GM19239 (cell line): ENCODE data around the gene SLC11A1.

Experiments
- DNase-seq: peaks from one replicate; pipeline ENCODE4 v3.0.0; 2011; ENCODE audit warnings: low spot score; ENCODE audit not compliant: insufficient read length
- FAIRE-seq: peaks from 2 replicates; lab custom pipeline; 2011; peaks lifted over from hg19 to GRCh38; lab: Jason Lieb, UNC

Gene SLC11A1

DNA sequence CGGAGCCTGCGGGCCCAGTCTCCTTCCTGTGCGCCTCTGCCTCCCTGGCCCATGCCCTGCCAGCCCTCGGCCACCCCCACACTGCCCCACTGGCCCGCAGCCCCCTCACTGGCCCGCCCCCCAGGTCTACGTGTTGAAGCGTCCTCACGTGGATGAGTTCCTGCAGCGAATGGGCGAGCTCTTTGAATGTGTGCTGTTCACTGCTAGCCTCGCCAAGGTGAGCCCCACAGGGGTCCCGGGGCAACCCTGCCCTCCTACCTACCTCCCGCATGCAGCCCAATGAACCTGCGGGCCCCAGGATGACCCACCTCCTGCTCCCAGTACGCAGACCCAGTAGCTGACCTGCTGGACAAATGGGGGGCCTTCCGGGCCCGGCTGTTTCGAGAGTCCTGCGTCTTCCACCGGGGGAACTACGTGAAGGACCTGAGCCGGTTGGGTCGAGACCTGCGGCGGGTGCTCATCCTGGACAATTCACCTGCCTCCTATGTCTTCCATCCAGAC is 20.9 kb downstream of the SLC11A1 start:
- FAIRE-seq (no peak), DNase-seq (no peak)

DNA sequence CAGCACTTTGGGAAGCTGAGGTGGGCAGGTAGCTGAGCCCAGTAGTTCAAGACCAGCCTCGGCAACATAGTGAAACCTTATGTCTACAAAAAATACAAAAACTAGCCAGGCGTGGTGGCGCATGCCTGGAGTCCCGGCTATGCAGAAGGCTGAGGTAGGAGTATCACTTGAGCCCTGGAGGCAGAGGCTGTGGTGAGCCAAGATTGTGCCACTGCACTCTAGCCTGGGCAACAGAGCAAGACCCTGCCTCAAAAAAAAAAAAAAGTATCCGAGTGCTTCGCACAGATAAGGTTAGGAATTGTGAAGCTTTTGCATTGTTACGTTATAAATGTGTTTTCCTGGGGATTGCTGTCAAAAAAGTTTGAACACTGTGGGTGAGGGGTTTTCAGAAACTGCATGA is 21.7 kb downstream of the SLC11A1 start:
- no peak for DNase-seq
- no peak for FAIRE-seq

DNA sequence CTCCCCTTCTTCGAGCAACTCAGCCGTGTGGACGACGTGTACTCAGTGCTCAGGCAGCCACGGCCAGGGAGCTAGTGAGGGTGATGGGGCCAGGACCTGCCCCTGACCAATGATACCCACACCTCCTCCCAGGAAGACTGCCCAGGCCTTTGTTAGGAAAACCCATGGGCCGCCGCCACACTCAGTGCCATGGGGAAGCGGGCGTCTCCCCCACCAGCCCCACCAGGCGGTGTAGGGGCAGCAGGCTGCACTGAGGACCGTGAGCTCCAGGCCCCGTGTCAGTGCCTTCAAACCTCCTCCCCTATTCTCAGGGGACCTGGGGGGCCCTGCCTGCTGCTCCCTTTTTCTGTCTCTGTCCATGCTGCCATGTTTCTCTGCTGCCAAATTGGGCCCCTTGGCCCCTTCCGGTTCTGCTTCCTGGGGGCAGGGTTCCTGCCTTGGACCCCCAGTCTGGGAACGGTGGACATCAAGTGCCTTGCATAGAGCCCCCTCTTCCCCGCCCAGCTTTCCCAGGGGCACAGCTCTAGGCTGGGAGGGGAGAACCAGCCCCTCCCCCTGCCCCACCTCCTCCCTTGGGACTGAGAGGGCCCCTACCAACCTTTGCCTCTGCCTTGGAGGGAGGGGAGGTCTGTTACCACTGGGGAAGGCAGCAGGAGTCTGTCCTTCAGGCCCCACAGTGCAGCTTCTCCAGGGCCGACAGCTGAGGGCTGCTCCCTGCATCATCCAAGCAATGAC is 22.4 kb downstream of the SLC11A1 start:
- no peak for DNase-seq
- no peak for FAIRE-seq

DNA sequence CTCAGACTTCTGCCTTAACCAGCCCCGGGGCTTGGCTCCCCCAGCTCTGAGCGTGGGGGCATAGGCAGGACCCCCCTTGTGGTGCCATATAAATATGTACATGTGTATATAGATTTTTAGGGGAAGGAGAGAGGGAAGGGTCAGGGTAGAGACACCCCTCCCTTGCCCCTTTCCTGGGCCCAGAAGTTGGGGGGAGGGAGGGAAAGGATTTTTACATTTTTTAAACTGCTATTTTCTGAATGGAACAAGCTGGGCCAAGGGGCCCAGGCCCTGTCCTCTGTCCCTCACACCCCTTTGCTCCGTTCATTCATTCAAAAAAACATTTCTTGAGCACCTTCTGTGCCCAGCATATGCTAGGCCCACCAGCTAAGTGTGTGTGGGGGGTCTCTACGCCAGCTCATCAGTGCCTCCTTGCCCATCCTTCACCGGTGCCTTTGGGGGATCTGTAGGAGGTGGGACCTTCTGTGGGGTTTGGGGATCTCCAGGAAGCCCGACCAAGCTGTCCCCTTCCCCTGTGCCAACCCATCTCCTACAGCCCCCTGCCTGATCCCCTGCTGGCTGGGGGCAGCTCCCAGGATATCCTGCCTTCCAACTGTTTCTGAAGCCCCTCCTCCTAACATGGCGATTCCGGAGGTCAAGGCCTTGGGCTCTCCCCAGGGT is 23.1 kb downstream of the SLC11A1 start:
- FAIRE-seq (peak; percentile 63), DNase-seq (no peak)

DNA sequence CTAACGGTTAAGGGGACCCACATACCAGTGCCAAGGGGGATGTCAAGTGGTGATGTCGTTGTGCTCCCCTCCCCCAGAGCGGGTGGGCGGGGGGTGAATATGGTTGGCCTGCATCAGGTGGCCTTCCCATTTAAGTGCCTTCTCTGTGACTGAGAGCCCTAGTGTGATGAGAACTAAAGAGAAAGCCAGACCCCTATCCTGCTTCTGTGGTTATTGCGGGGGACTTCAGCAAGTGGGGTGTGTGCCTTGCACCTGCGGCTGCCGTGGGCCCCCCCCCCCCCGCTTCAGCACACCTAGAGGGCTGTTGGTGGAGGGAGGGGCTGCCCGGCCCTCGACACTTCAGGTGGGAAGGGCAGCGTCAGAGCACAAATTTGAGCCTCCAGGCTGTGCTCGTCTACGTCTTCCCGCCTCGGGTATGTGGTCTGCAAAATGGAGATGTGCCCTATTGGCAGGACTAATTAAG is 23.7 kb downstream of the SLC11A1 start:
- no peak for FAIRE-seq
- no peak for DNase-seq

DNA sequence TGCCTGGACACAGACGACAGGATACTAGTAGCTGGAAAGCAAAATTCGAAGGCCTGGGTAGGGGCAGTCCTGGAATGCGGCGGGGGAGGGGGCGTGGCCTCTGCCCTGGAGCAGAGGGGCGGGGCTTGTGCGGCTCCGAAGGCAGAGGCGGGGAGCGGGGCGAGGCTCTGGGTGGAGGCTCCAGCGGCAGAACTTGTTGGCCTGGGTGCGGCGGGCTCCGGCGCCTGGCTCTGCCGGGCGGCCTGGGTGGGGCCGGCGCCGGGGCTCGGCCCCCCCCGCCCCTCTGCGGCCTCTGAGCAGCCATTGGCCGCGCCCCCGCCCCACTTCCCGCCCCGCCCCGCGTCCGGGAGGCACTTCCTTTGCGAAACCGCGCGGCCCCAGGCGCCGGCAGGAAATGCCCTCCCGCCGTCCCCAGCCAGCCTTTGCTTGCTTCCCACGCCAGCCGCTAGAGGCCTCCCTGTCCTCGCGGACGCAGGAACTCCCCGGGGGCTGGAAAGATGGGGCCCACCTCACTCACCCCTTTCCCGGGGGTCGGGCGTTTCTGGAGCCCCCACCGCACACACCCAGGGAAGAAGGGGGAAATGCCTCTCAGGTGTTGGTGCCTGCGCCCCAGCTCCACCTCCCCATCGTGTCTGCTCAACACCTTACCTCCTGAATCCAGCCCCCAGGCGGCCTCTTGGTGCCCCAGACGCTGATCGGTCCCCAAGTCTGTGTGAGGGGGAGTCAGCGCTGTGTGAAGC is 24.3 kb downstream of the SLC11A1 start:
- peak; percentile 92 for FAIRE-seq

DNA sequence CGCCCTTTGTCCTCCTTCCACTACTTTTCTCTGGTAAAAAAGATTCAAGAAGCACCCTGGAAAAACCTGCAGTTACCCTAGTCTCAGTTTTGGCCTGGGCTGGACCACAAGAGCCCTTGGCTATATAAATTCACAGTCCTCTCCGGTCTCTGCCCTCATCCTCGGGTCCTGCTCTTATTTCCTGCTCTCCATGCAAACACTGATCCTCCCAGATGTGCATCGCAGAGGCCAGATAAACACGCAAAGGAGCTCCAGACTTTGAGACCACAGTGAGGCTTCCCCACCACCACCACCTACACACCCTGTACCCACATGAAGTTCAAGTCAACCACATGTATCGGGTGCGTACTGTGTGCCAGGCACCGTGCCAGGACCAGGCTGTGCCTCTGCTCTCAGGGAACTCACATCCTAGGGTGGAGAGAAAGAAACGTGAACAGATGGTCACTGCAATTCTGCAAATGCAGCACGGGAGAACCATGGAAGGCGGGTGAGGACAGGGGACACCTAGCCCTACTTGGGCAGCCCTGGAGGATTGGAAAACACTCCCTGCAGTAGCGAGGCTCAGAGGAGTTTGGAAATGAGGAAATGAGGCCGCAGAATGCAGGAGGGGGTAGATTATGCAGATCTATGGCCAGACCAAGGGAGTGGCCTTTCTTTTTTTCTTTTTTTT is 25.0 kb downstream of the SLC11A1 start:
- FAIRE-seq: peak; percentile 70
- no peak for DNase-seq

More for the DNA sequence above, 24.3 kb downstream of the SLC11A1 start:
- peak; percentile 85 for DNase-seq

DNA sequence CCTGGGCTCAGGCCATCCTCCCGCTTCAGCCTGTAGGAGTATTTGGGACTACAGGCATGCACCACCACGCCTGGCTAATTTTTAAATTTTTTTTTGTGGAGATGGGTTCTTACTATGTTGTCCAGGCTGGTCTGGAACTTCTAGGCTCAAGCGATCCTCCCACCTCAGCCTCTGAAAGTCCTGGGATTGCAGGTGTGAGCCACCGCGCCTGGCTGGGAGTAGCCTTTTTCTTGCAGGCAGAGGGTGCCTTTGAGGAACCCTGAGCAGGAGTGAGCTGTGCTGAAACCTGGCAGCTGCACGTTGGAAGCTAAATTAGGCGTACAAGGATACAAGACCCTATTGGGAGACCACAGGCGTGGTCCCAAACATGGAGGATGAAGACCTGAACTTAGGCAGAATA is 25.6 kb downstream of the SLC11A1 start:
- DNase-seq: no peak
- FAIRE-seq: no peak

DNA sequence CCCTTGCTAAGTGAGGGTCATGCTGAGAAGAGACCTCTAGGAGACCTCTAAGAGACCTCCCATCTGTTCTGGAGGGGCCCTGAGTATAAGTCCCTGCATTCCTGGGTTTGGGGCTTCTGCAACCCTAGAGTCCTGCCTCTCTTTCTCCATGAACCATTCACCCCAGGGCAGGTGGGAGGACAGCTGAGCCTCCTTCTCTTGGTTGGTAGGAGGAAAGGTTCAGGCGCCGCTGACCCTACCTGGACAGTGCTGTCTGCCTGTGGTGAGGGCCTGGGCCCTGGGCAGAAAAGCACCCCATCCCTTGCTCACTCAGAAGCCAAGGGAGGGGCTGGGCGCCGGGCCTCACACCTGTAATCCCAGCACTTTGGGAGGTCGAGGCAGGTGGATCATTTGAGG is 36.2 kb downstream of the SLC11A1 start:
- FAIRE-seq: no peak

DNA sequence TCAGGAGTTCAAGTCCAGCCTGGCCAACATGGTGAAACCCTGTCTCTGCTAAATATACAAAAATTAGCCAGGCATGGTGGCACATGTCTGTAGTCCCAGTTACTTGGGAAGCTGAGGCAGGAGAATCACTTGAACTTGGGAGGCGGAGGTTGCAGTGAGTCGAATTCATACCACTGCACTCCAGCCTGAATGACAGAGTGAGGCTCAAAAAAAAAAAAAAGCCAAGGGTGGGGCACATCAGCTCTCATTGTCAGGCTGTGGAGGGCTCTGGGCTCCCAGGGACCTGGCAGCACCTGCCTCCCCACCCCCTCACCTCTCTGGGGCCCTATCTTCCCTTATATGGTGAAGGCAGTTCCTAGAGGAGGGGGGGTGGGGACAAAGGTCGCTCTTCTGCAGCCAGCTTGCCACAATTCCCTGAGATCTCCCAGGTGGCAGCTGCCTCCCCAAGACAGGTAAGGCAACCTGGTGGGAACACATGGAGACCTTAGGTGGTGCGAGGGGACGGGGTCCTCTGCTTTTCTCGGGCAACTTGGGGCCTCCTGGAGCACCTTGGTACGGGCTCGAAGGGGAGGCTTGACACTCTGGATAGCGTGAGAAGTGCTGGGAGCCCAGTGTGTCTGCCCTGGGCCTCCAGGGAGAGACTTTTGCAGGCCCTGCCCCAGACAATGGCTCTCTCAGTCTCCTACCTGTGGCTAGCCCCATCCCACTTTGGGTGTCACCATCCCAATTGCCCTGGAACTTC is 36.8 kb downstream of the SLC11A1 start, which contains the start of gene VIL1:
Gene VIL1, plus strand, starts transcription at position 407 of the 742 bp plus-strand sequence. CDS start 4,656 bp downstream, outside the sequence.
- no peak for DNase-seq
- FAIRE-seq: no peak

More for the DNA sequence above, 36.2 kb downstream of the SLC11A1 start:
- DNase-seq: no peak

DNA sequence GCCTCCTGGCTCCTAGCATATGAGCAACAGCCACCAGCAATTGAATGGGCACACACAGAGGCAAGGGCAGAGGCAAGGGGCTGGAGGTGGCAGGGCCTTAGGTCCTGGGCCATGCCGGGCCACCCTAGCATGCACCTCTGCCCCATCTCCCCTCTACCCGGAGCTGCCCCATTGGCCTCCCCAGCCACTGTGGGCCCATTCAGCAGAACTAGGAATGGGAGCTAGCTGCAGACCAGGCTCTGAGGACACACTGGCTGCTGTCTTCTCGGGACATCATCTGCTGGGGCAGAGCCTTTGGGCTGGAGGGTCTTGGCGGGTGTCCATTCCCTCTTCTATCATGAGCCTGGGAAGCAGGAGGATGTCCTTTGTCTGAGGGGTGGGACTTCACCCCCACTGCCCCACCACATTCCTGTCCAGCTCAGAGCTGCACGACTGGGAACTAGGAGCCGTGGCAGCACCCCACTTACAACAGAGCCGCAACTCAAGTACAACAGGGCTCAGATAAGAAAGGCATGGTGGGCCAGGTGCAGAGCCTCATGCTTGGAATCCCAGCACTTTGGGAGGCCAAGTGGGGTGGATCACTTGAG is 37.6 kb downstream of the SLC11A1 start:
- no peak for FAIRE-seq
- no peak for DNase-seq

DNA sequence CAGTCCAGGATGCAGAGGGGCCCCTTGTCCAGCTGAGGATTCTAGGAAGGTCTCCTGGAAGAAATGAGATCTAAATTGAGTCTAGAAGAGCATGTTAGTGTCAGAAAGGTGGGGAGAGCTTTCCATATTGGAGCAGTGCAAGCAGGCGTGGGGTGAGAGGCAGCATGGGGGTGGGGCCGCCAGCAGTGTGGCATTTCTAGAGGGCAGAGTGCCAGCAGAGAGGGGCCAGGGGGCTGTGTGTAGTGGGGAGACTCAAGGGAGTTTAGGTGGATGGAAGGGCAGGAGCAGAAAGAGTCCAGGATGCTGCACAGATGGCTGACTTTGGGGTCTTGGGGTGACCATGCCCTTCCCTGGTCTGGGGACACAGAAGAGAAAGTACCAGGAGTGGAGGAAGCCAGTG is 39.0 kb downstream of the SLC11A1 start:
- FAIRE-seq (no peak), DNase-seq (no peak)

DNA sequence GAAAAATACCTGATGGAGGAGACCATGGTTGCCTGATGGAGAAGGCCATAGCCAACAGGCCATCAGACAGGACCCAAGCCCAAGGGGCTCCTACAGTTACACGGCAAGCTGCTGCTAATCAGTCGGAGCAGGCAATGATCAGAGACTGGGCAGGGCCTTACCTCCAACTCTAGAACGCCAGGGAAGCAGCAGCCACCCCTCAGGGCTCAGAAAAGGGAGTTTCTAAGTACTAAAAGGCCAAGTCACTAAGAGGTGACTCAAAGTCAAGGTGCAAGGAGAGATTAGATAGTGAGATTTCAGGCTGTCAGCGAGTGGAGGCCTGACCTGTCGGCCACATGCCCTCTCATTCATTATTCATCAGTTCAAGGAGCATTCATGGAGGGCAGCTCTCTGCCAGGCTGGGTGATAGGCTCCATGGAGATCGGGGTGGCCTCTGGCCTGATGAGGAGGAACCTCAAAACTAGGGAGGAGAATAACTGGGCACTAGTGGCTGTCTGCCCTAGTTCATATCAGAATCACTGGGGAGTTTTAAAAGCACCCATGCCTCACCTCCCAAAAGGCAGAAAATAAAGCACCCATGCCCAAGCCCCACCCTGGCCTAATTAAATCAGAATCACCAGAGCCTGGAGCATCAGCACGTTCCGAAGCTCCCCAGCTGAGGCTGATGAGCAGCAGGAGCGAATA is 40.5 kb downstream of the SLC11A1 start:
- DNase-seq (no peak), FAIRE-seq (no peak)

DNA sequence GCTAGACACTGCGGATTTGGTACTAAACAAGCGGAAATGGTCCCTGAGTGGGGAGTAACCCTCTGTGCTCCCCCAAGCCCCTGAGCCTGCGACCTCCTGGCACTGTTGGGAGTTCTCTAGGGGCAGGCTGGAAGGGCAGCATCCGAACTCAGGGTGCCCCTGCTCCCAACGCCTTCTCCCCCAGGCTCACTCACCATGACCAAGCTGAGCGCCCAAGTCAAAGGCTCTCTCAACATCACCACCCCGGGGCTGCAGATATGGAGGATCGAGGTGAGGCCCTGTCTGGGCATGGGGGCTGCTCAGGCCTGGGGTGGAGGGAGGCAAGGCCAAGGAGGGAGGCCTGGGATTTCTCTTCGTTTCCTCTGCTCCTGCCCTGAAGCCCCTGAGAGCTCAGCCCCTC is 41.5 kb downstream of the SLC11A1 start:
- FAIRE-seq (no peak), DNase-seq (no peak)

DNA sequence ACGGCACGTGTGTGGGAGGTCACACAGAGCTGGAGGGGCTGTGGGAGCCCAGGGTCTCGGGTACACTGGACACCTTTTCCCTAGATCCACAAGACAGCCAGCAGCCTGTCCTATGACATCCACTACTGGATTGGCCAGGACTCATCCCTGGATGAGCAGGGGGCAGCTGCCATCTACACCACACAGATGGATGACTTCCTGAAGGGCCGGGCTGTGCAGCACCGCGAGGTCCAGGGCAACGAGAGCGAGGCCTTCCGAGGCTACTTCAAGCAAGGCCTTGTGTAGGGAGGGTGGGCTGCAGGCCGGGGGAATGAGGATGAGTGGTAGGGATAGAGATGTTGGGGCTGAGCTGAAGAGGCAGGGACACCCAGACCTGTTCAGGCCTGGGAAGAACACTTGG is 43.5 kb downstream of the SLC11A1 start:
- DNase-seq: no peak
- FAIRE-seq: no peak

DNA sequence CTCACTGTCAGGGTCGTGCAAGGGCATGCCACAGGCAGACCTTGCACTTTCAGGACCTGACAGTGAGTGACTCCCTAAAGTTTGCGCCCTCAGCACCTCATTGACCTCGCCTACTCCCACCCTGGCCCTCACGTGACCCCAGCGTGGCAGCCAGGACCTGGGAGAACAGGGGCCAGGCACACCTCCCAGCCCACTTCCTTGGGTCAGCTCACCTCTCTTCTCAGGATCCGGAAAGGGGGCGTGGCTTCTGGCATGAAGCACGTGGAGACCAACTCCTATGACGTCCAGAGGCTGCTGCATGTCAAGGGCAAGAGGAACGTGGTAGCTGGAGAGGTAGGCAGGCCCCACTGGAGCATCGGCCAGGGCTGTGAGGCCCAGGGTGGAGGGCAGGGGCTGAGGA is 45.7 kb downstream of the SLC11A1 start:
- no peak for FAIRE-seq

DNA sequence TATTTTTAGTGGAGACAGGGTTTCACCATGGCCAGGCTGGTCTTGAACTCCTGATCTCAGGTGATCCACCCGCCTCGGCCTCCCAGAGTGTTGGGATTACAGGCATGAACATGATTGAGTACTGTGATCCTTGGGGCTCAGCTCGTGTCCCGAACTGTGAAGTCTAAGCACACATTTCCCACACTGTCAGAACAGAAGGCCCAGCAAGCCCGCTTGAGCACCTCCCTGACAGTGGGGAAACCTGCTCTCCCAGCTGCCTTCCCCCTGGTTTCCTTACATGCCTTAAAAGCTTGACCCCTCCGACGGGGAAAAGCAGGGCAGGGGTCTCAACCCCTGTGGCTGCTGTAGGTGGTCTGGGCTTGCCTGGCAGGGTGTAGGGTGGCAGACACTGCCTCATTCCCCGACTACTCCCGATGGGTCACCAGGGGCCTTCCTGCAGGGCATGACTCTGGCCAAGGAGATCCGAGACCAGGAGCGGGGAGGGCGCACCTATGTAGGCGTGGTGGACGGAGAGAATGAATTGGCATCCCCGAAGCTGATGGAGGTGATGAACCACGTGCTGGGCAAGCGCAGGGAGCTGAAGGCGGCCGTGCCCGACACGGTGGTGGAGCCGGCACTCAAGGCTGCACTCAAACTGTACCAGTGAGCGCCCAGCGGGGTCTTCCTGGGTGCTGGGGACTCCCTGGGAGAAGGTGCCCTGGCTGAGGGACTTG is 46.9 kb downstream of the SLC11A1 start:
- DNase-seq (no peak), FAIRE-seq (no peak)

More for the DNA sequence above, 45.7 kb downstream of the SLC11A1 start:
- no peak for DNase-seq
